Brain microvascular endothelial cell (primary cell): ENCODE data around the gene KLRF2.

ENCODE experiments used
- DNase-seq: peaks from one replicate; pipeline ENCODE4 v3.0.0-alpha.2; 2020
- H3K27ac ChIP-seq: fragments of 250-450 bp; sonication (Bioruptor Pico); 2 replicates; pipeline ENCODE4 v1.5.1; 2020; ENCODE audit warnings: mild to moderate bottlenecking, moderate library complexity
- H3K27me3 ChIP-seq: fragments of 250-450 bp; sonication (Bioruptor Pico); replicated peaks from 2 replicates; pipeline ENCODE4 v1.5.1; 2020; ENCODE audit warnings: mild to moderate bottlenecking
- H3K36me3 ChIP-seq: fragments of 250-450 bp; sonication (Bioruptor Pico); replicated peaks from 2 replicates; pipeline ENCODE4 v1.5.1; 2020; ENCODE audit warnings: mild to moderate bottlenecking
- H3K4me3 ChIP-seq: 2 replicates; pipeline ENCODE4 v1.5.1; 2011; ENCODE audit warnings: low read depth, mild to moderate bottlenecking, control low read depth, low read length, moderate library complexity
- CTCF ChIP-seq: IDR thresholded peaks from 2 replicates; pipeline ENCODE4 v1.5.1; 2011; ENCODE audit warnings: low read depth, mild to moderate bottlenecking, moderate library complexity, low read length, control low read depth, inconsistent platforms; ENCODE audit errors: missing control alignments
- in situ Hi-C: cut with HindIII; loops from 2 replicates; pipeline ENCODE4 v1.10.0; 2017; ENCODE audit warnings: low sequenced_read_pairs, low pct_ligation_motif_present

The KLRF2 gene

GRCh38 chr12:9922429-9922828 is 41.1 kb downstream of the KLRF2 start:
- H3K4me3 ChIP-seq = no peak overlapping the region
- no peaks in the 10 kb centered on the region for H3K27me3 ChIP-seq
- no peak overlapping the region for H3K27ac ChIP-seq
- H3K36me3 ChIP-seq = no peaks in the 10 kb centered on the region
- TF ChIP-seq CTCF = no peak
- in situ Hi-C loops = no loop called here
- DNase-seq = no peak

GRCh38 chr12:9925705-9926393 is 44.6 kb downstream of the KLRF2 start:
- TF ChIP-seq CTCF = peak; percentile 63
- Histone ChIP-seq H3K27ac (no peak overlapping the region), H3K27me3 (no peaks in the 10 kb centered on the region), H3K36me3 (no peaks in the 10 kb centered on the region), H3K4me3 (no peak overlapping the region)
- DNase-seq = peak; percentile 11
- in situ Hi-C loops = no loop called here

- TF ChIP-seq CTCF = no peak
- in situ Hi-C loops = no loop called here
- no peak for DNase-seq
- Histone ChIP-seq H3K27ac (no peak overlapping the region), H3K27me3 (no peaks in the 10 kb centered on the region), H3K4me3 (no peak overlapping the region), H3K36me3 (no peaks in the 10 kb centered on the region)
Measured at GRCh38 chr12:9926876-9927275, 45.6 kb downstream of the KLRF2 start.

- Histone ChIP-seq H3K36me3 (no peaks in the 10 kb centered on the region), H3K27me3 (no peaks in the 10 kb centered on the region), H3K27ac (no peak overlapping the region), H3K4me3 (no peak overlapping the region)
- no peak for DNase-seq
- TF ChIP-seq CTCF = no peak
- in situ Hi-C loops = no loop called here
Measured at GRCh38 chr12:9928607-9929006, 47.3 kb downstream of the KLRF2 start.

GRCh38 chr12:9931245-9931644 is 50.0 kb downstream of the KLRF2 start:
- H3K27ac ChIP-seq = no peak overlapping the region
- TF ChIP-seq CTCF = no peak
- H3K36me3 ChIP-seq = no peaks in the 10 kb centered on the region
- no peak for DNase-seq
- no peaks in the 10 kb centered on the region for H3K27me3 ChIP-seq
- in situ Hi-C loops = no loop called here
- no peak overlapping the region for H3K4me3 ChIP-seq

DNA sequence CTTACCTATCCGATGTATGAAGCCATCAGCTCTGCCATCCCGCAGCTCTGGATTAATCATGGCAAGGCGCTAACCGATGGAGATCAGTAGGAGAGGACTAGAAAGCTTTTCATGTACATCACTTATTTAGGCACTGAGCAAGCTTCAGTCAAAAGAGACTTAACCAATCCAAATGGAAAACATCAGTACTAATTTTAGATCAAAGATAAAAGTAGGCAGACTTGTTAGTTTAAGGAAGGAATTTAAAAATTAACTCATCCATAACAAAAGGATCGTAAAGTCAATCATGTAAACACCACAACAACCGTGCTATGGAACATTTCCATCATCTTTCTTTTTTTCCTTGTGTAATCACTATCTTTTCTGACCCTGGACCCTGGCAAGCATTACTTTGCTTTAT is 51.0 kb downstream of the KLRF2 start, which contains the start of gene CLEC2A:
Gene CLEC2A (minus strand): TSS at position 101 of the 400 bp plus-strand sequence. CDS start 41 bp downstream, at position 60.
- Histone ChIP-seq H3K27me3 (no peaks in the 10 kb centered on the region), H3K27ac (no peak within 1 kb of the TSS), H3K4me3 (no peak within 1 kb of the TSS), H3K36me3 (no peaks in the 10 kb centered on the region)
- no peak for TF ChIP-seq CTCF
- DNase-seq = no peak
- in situ Hi-C loops = no loop called here
